HEK293T (cell line): Measurements from ENCODE around the gene ABR.
"Not testable (repeated sequence)": the region's sequence is repeated elsewhere in the genome, so short reads cannot be mapped to it uniquely, and the experiment has no call there.

Experiments used
- BHLHE40 ChIP-seq: fragments of 450-650 bp; IDR thresholded peaks from 2 replicates; pipeline ENCODE4 v1.6.1; 2016; ENCODE audit warnings: mild to moderate bottlenecking, moderate library complexity, borderline replicate concordance
- FOXA1 ChIP-seq: fragments of 450-650 bp; IDR thresholded peaks from 2 replicates; pipeline ENCODE4 v1.6.1; 2016; ENCODE audit warnings: mild to moderate bottlenecking
- FOXM1 ChIP-seq: fragments of 450-650 bp; IDR thresholded peaks from 2 replicates; pipeline ENCODE4 v1.6.1; 2017; ENCODE audit warnings: mild to moderate bottlenecking, borderline replicate concordance
- HDGF ChIP-seq: fragments of 450-650 bp; IDR thresholded peaks from 2 replicates; pipeline ENCODE4 v1.6.1; 2017; ENCODE audit warnings: antibody characterized with exemption, borderline replicate concordance
- L3MBTL2 ChIP-seq: fragments of 450-650 bp; conservative IDR thresholded peaks from 2 replicates; pipeline ENCODE4 v1.6.1; 2016; ENCODE audit warnings: mild to moderate bottlenecking
- LEF1 ChIP-seq: fragments of 450-650 bp; IDR thresholded peaks from 2 replicates; pipeline ENCODE4 v1.6.1; 2017; ENCODE audit warnings: mild to moderate bottlenecking, borderline replicate concordance
- SUZ12 ChIP-seq: fragments of 450-650 bp; IDR thresholded peaks from 2 replicates; pipeline ENCODE4 v1.6.1; 2016; ENCODE audit warnings: mild to moderate bottlenecking
- TARDBP ChIP-seq: fragments of 450-650 bp; IDR thresholded peaks from 2 replicates; pipeline ENCODE4 v1.6.1; 2016
- ZNF384 ChIP-seq: fragments of 450-650 bp; IDR thresholded peaks from 2 replicates; pipeline ENCODE4 v1.6.1; 2016
- TF ChIP-seq, protein P1 (sequence below): fragments of 450-650 bp; IDR thresholded peaks from 2 replicates; pipeline ENCODE4 v1.6.1; 2016

DNA sequence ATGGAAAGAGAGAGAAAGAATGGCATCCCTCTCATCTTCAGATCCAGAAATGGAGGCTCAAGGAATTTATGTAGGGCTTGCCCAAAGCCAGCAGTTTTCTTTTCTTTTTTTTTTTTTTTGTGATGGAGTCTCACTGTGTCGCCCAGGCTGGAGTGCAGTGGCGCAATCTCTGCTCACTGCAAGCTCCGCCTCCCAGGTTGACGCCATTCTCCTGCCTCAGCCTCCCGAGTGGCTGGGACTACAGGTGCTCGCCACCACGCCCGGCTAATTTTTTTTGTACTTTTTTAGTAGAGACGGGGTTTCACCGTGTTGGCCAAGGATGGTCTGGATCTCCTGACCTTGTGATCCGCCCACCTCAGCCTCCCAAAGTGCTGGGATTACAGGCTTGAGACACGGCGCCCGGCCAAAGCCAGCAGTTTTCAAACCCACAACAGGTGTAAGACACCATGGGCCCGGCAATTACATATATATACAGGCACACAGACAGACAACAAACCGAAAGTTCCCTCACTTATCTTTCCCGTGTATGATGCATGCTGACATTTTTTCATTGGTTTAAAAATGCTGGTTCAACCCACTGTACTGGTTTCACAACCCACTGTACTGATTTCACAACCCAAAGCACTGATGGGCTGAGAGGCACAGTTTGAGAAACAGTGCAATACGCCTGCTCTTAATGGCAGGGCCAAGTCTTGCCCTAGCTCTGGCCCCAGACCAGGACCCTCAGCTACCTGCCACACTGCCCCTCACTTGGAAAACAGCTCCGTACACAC is 81.6 kb downstream of the ABR start:
- not testable (repeated sequence) for TF ChIP-seq ZNF384, FOXM1, FOXA1, TARDBP, HDGF, SUZ12, BHLHE40, LEF1, L3MBTL2
- TF ChIP-seq, protein P1, sequence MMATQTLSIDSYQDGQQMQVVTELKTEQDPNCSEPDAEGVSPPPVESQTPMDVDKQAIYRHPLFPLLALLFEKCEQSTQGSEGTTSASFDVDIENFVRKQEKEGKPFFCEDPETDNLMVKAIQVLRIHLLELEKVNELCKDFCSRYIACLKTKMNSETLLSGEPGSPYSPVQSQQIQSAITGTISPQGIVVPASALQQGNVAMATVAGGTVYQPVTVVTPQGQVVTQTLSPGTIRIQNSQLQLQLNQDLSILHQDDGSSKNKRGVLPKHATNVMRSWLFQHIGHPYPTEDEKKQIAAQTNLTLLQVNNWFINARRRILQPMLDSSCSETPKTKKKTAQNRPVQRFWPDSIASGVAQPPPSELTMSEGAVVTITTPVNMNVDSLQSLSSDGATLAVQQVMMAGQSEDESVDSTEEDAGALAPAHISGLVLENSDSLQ = not testable (repeated sequence)
